GM21360 (cell line): ENCODE results near the gene EMC1.
"Not testable (repeated sequence)": the region's sequence is repeated elsewhere in the genome, so short reads cannot be mapped to it uniquely, and the experiment has no call there.

Experiments used
- ATAC-seq: cut with Tn5 transposase; IDR thresholded peaks from one replicate; pipeline ENCODE4 v1.9.1; 2021; ENCODE audit warnings: mild to moderate bottlenecking, moderate library complexity; ENCODE audit not compliant: unreplicated experiment

Gene EMC1

GRCh38 chr1:19220080-19220846 lies 31.1 kb downstream of the EMC1 start:
- ATAC-seq: no peak

- no peak for ATAC-seq
Observed at GRCh38 chr1:19219451-19219850, 31.9 kb downstream of the EMC1 start.

- ATAC-seq: not testable (repeated sequence)
Observed at GRCh38 chr1:19216585-19216984, 34.7 kb downstream of the EMC1 start.

- no peak for ATAC-seq
Observed at GRCh38 chr1:19213580-19213979, 37.7 kb downstream of the EMC1 start.

- ATAC-seq: no peak
Observed at GRCh38 chr1:19212167-19212566, 39.2 kb downstream of the EMC1 start.

GRCh38 chr1:19210772-19211549 lies 40.4 kb downstream of the EMC1 start:
- peak; percentile 2 for ATAC-seq

- peak; percentile 76 for ATAC-seq
Observed at GRCh38 chr1:19209990-19210771, 41.1 kb downstream of the EMC1 start, which contains the start of gene UBR4. Gene UBR4 (minus strand): TSS chr1:19210266. CDS start chr1:19210248, 18 bp downstream.

- peak; percentile 43 for ATAC-seq
Observed at GRCh38 chr1:19209439-19209989, 41.8 kb downstream of the EMC1 start.

GRCh38 chr1:19208710-19209438 lies 42.5 kb downstream of the EMC1 start:
- no peak for ATAC-seq

- no peak for ATAC-seq
Observed at GRCh38 chr1:19206947-19207346, 44.4 kb downstream of the EMC1 start.

GRCh38 chr1:19205845-19206244 lies 45.5 kb downstream of the EMC1 start:
- ATAC-seq: no peak

GRCh38 chr1:19205403-19205802 lies 45.9 kb downstream of the EMC1 start:
- no peak for ATAC-seq

GRCh38 chr1:19204446-19205266 lies 46.7 kb downstream of the EMC1 start:
- ATAC-seq: no peak

GRCh38 chr1:19203440-19203839 lies 47.9 kb downstream of the EMC1 start:
- ATAC-seq: no peak

GRCh38 chr1:19202396-19202795 lies 48.9 kb downstream of the EMC1 start:
- ATAC-seq: no peak

- ATAC-seq: no peak
Observed at GRCh38 chr1:19199969-19200604, 51.2 kb downstream of the EMC1 start.

- ATAC-seq: no peak
Observed at GRCh38 chr1:19199329-19199968, 51.9 kb downstream of the EMC1 start.

- no peak for ATAC-seq
Observed at GRCh38 chr1:19198820-19199219, 52.5 kb downstream of the EMC1 start.

GRCh38 chr1:19197845-19198244 lies 53.5 kb downstream of the EMC1 start:
- no peak for ATAC-seq
